Stimulated activated CD4-positive, alpha-beta T cell treated with anti-CD3 and anti-CD28 coated beads, Interleukin-2, amount 100 ng/mL, for 48 hours (primary cell): Measurements from ENCODE around the gene CACNA1D.
"Not testable (repeated sequence)": the region's sequence is repeated elsewhere in the genome, so short reads cannot be mapped to it uniquely, and the experiment has no call there.

Experiments used
- DNase-seq, 2 donors: peaks; one replicate each; pipeline ENCODE4 v3.0.0-alpha.2; 2020

Gene CACNA1D

DNA sequence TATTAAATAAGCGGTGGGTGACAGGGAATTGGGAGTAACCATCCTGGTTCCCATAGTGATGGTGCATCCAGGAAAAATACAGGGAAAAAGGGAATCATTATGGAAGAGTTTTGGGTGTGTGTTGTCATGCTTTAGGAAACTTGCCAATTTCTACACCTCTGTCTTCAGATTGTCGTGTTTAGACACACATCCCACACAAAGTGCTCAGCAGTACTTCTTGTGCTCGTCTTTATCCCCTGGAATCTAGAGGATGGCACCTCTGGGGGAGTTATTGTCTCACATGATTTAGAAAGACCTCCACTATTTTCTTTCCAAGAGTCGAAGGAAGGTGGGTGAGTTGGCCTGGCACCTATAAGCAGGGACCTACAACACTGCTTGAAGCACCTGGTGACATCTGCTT lies 35.8 kb downstream of the CACNA1D start:
- no peak for DNase-seq

DNA sequence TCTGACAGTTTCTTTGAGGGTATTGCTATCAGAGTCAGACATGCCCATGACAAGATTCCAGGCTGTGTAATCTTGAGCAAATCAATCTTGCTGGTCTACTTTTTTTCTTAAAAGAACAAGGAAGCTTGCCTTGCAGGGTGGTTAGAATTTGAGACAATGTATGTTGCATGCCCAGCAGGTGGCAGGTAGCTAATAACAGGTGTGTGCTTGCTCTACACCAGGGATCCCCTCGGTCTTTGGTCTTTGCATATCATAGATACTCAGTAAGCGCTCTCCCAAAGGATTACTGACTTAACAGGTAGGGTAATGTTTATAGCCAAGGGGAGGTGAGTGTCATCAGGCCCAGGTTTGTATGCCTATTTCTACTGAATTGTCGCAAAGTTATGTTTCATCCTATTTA lies 37.3 kb downstream of the CACNA1D start:
- DNase-seq = no peak

DNA sequence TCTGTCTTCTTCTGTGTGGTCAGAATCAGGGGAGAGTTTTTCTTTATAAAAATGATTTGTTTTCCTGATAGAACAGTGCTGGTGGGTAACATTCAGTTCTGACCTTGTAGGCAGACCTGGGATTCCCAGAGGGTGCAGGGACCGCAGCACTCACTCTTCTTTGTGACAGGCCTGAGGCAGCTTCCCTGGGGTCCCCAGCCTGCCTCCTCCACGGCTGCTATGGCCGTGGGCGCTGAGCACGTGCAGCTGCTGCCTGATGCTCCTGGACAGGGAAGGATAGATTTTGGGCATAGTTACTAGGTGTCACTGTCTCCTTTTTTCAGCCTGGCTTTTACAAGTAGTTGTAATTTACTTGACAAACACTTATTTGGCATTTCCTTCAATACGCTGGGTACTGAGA lies 39.1 kb downstream of the CACNA1D start:
- no peak for DNase-seq

DNA sequence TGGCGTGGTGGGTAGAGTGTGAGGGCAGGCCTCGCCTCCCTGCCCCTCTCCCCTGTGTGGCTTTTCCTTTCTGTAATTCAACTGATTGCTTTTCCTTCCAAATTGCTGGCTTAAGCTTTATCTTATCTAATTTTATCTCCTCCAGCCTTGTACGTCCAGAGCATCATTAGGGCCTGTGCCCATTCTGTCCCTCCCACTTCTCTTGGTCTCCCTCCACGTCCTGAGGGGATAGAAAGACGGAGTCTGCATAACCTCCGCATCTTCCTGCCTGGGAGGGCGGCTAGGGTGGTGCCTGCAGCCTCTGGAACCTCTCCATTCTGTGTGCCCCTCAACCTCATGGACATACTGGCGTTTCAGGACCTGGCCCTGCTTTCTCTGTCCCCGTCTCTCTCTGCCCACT lies 39.8 kb downstream of the CACNA1D start:
- DNase-seq = no peak

DNA sequence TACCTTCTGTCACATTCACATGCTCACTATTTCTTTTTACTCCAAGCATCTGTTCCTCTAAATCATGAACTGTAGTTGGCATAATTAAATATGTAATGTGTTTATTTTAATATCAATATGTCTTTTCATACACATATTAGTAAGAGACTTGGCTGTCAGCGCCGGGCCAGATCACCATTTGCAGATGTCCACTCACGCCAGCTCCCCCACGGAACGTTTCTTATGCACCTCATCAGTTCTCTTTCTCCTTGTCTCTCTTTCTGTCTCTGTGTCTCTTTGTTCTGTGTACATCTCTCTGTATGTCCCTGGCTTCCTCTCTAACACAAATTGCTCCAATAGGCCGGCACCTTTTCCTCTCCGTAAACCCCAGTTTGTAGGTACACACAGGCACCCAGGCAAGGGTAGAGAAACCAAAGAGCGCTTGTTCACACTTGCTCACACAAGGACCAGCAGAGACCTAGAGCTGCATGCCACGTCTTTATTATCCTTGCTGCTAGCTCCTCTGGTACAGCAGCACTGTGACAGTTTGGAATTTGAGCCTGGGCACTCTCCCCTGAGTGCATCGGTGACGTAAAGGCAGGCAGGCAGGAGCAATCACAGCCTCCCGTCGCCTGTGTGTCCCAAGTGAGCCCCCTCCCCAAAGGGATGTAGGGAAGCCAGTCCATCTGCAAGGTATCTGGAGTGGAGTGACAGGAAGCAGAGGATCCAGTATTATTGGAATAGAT lies 40.4 kb downstream of the CACNA1D start:
- no peak for DNase-seq

DNA sequence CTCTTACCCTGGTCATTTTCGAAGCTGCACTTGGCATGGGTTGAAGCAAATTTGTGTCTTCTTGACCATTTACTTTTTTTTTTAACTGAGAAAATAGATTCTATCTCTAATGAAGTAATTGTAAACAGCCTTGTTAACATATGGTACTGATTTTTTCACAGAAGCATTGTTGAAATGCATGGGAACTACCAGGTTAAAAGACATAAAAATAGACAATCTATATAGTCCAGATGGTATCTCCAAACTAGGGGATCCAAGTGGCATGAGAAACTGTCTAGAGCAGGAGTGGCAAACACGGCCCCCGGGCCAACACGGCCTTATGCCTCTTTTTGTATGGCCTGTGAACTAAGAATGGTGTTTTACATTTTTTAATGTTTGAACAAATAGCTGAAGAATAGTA lies 41.9 kb downstream of the CACNA1D start:
- DNase-seq = no peak

DNA sequence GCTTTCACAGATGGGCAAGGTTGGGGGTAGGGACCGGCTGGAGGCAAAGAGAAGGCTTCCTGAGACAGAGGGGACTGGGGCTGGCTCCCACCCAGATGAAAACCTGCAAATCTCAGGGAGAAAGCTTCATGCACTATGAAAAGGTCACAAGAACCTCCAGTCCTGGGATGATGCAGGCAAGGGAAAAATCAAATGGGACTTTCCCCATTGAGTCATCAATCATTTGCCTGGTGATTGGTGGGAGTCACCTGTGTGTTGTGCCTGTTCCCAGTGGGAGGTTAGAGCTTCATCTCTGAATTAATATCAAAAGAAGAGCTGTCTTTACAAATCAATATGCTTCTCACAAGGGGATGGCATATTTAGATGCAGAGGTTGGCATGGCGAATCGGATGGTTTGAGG lies 49.9 kb downstream of the CACNA1D start:
- DNase-seq = no peak

DNA sequence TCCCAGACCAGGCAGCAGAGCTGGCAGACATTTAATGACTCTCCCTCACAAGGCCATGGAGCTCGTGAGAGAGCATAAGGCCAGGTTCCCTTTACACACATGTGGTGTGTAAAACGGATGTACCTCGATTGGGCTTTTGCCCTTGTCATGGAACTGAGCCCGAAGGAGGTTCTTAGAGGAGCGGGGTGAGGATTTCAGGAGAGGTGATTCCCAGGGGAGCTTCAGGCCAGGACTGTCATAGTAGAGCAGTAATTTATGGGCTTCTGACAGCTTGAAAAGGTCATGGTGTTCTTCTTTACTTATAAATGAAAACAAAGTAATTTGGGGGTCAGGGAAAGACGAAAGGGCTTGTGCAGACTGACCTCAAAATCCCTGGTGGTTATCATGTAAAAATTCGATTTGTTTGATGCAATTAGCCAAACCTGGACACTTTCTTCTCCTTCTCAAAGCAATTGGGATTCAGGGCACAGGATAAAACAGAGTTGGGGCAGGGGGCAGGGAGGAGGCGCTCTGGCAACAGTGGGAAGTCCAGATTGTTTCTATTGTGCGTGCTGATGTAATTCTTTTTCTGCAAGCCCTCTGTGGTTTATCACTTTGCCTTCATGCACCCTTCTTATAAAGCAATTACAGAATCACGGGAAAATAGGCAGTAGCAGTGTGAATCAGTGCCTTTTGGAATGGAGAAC lies 51.0 kb downstream of the CACNA1D start:
- no peak for DNase-seq

DNA sequence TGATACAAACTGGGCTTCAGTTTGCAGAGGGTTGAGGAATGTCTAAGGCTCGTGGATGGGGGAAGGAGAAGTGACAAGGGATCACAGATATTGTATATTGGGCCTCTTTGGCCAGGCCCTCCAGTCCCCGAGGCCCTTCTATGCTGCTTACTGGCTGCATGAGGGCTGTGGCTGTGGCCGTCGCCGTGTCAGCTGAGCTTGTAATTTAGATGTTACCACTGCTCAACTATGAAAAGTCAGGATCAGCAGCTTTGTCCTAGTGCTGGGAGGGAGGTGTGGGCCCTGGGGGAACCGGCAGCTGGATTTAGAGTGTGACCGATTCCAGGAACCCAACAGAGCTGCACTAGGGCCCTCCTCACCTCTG lies 51.6 kb downstream of the CACNA1D start:
- DNase-seq = no peak

DNA sequence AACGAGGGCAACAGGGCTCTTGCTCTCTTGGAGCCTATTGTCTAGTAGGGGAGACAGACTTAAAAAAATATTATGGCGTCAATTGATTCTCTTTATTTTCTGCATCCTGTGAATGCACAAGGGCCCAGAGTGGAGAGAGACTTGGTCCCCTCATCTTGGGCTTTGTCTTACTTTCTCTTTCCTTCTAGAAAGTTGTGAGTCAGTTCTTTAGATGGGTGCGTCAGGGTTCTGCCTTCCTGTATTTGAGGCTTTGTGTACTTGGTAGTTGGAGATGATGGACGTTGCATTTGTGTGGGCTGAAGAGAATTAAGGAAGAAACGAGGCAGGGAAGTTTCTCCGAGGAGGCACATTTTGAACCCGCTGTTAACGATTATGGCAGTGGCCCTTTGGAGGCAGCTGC lies 52.9 kb downstream of the CACNA1D start:
- no peak for DNase-seq

DNA sequence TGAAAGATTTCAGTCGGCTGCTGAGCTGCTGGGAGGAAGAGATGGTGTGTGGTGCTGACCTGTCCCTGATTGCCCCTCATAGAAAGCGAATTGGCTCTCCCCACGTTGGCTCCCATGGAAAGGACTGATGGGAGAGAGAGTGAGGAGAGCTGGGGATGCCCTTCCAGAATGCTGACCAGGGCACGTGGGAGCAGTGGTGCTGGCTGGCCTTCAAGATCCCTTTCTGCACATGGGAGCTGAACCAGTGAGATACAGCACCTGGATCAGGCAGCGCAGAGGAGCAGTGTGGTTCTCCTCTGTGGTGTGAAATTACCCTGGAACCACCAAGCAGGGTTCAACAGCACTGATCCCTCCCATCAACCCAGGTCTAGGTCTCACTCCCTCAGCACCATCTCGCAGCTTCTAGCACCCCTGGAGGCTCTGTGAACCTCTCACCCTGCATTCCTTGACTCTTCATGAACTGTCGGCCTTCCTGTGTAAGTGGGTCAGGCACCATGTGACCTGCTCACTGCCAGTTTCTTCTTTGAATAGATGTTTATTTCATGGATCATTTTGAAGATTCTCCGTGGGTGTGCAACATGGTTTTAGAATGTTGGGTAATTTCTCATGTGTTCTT lies 55.7 kb downstream of the CACNA1D start:
- DNase-seq = no peak

DNA sequence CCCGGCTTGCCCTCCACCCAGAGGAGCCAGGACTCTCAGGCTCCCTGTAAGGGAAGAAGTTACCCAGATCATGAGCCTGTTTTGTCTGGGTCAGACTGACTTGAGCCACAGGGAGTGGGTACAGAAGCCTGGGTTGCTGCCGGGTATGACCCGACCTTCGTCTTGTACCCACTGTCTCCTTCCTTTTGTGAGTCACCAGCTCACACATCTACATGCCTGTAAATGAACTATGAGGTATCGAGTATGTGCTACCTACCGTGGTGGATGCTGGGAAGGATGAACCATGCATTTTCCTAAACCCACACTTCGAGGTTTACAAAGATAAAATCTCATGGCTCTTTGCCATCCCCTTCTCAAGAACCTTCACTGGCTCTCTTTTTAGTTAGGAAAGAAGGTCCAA lies 56.9 kb downstream of the CACNA1D start:
- no peak for DNase-seq

DNA sequence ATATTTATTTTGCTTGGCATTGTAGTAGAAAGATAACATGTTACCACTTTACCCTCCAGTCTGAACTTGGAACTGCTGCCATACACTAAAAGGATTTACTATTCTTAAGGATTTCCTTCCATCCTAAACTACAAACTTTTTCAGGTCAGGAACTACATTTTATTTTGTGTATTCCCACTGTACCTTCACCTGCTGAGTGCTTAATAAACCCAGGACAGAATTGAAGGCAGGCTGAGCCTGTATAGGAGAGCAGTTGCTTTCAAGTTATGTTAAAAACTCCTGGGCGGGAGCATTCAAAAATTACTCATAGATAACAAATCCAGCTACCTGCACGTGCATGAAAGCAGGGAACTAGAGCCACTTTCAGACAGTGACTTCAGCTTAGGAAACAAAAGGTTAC lies 58.3 kb downstream of the CACNA1D start:
- DNase-seq = no peak

DNA sequence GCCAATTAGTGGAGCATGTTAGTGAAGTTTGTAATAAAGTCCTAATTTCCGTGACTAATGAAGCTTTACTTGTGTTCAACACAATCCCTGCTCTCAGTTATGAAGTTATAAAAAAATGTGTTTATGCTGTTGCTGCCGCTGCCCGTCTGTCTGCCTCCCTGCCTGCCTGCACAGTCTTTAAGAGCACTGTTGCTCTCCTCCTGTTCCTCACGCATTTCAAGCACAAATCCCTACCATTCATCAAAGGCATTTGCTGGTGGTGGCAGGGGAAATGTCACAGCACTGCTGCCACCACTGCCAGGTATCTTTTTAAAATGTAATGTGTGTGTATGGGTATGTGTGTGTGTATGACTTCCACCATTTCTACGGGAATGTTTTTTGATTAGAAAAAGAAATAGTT lies 58.8 kb downstream of the CACNA1D start:
- no peak for DNase-seq

DNA sequence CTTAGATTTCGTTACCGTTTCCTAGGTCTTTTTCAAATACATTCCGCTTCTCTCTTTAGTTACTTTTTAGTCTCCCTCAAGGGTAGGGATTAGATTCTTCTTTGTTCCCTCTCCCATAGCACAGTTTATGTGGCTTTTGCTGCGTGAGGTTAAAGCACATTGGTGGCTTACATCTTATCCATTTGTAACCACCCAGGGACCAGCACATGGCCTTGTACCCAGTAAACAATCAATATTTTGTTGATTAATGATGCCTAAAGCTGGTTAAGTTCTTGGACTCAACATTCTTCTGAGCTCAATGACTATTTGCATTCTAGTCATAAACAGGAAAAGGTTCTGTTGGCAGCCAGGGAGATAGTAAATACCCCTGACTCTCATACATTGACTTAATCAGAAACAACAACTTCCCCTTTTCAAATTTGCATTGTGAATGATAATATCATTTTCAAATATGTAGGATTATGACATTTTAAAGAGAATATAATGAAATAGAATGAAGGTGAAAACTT lies 60.2 kb downstream of the CACNA1D start:
- DNase-seq = no peak

DNA sequence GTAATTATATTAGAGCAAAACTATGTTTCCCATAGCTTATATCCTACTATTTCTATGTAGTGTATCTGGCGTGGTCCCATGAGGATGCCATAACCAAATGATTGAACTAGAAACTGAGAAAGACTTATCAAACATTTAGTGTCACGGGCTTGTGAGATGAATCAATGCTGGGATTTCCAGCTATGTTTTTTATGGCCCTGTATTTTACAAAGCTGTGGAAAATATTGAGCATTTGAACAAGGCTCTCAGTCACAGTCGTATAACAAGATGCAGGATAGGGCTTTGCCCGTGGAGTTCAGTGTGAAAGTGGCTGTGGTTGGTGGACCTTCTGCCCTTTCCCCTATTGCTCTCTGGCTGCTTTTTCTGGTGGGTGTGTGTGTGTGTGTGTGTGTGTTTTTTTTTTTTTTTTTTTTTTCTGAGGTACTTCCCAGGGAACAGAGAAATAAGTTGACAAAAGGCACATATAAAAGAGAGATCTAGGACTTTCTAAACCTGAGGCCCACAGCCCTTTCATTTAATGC lies 60.7 kb downstream of the CACNA1D start:
- peak; percentile 16 to 39 for DNase-seq

DNA sequence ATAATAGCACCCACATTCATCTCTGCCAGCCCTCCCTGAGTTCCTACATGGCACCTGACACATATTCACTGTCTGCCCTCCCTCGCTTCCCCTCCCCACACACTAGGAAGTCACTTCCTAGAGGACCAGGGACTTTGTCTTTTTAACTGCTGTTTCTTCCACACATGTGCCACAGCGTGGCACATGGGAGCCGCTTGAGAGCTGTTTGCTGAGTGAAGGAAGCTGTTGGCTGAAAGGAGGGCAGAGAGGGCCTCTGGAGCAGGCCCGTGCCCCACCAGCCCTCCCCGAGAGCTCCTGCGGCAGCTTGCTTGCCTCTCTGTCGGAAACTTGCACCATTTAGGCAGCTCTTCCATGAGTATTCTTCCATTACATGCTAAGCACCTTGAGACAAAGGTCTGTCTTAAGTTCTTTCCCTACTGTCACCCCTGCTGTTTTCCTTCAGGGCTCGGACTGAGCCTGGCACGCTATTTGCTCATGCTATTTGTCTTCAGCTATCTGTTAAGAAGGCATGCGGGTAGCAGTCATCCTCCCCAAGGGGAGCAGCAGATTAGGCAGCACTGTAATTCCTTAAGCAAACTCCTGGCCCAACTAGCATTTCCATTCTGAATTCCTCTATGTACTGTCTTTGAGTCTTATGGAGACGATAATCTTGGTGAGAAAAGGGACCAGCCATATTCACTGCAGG lies 72.2 kb downstream of the CACNA1D start:
- DNase-seq = no peak

DNA sequence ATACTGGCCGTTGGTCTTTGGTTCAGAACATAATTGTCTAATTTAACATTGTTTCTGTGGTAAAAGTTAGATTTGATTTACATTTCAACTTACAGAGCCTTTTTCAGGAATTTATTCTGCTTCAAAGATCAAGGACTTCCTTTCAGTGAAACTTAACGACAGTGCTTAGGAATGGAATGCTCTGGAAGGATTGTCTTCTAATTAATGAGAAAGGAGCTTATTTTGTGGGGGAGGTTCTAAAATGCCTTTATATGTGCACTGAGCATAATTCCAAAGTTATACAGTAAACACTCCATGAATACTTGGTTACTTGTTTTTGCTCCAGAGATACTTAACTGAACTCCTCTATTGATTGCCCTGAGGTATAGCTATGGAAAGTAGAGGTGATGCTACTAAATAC lies 75.7 kb downstream of the CACNA1D start:
- no peak for DNase-seq

DNA sequence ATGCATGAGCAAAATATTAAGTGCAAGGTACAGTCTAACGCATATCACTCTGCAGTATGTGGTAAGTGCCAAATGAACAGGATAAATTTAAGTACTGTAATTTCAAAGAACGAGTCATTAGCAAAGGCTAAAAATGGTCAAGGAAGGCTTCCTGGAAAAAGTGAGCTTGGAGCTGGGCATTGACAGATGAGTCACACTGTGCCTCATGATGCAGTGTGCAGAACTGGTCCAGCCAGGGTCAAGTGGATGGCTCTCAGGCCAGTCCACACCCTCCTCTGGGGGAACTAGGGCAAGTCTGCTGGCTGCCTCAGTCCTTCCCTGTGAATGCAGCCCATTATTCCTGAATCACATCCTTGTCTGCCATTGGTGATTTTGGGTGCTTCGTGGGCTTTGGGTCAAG lies 76.3 kb downstream of the CACNA1D start:
- no peak for DNase-seq

DNA sequence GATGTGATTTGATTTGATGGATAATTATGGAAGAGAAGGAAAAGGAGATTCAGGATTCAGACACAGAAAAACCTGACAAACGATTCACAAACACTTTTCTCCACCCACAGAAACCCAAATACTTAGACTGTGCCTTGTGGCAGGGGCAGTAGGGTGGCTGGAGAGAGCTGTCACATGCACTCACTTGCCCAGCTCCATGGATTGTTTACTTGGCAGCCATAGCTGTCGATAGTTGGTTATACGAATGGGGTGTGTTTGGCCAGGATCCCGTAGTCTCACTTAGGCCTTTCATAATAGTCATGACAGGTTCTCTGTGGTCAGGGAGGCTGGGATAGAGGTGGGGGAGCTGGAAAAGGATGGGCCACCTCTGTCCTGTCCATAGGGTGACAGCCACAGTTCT lies 76.9 kb downstream of the CACNA1D start:
- no peak for DNase-seq

DNA sequence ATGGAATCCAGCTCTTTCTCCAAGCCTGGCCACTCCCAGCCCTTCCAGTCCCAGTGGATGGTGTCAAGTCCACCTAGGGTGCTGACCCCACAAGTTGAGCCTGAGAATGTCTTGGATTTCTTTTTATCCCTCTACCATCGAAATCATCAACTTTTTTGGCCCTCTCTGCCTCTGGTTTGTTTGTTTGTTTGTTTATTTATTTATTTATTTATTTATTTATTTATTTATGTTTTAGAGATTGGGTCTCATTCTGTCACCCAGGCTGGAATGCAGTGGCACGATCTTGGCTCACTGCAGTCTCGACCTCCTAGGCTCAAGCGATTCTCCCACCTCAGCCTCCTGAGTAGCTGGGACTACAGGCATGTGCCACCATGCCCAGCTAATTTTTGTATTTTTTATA lies 77.8 kb downstream of the CACNA1D start:
- DNase-seq = not testable (repeated sequence)

DNA sequence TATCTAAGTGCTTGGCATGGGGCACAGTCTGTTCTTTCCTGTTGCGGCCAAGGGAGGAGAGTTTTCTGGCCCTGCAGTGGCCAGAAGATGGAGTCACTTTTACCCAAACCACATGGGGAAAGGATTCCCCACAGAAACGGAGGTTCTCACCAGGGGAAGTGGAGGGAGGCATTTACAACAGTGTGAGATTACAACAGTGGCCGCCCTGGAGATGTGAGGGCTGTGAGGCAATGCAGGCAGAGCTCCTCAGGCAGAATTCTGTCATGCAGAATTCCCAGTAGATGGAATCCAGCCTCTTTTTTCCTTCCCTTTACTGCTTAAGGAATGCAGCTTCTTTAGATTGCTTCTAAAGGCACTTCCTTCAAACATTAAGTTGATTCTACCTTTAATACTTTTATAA lies 83.1 kb downstream of the CACNA1D start:
- no peak for DNase-seq

DNA sequence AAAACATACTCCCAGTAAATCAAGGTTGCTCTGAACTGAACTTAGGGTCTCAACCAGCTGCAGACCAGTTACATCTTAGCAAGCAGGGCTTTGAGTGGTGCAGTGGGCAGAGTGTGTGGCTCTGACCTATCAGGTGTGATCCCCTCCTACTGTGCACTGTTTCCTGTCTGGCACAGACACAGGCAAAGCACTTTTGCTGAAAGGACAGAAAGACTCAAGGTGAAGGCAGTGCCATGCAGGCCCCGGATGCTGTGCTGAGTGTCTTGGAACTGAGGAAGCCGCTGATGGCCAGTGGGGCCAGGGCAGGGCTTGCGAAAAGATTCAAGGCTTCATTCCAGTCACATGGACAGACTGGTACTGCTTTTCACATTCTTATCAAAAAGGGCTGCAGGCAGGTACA lies 85.2 kb downstream of the CACNA1D start:
- DNase-seq = no peak

DNA sequence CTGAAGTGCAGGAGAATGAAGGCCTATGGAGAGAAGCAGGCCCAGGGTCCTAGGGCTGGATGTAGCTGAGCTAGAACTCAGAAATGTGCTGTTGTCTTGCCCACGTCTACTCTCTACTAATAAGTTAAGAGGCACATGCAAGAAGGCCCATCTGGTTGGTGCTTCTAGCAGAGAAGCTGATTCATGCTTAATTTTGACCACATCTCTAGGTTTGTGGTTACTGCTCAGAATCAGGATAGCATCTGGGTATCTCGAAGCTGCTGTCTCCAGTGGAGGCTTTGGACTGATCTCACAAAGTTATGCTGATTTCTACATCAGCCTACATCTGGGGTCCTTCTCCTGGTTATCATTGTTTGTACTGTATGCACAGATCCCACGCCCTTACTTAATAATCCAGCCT lies 87.3 kb downstream of the CACNA1D start:
- no peak for DNase-seq
